PC-3 (cell line): Measurements from ENCODE around the gene PIANP. TPM values are rescaled to one million over a fixed set of nuclear protein-coding genes. Genes with fewer than 3 reads are reported as not detected.

Experiments
- ATAC-seq: fragments of 200-7000 bp; cut with Tn5 transposase; 2 replicates; pipeline ENCODE4 v1.9.1; 2020; ENCODE audit warnings: mild to moderate bottlenecking, moderate library complexity
- BruUV-seq: library from RNA; stranded (reverse); fragments of 400-500 nt; replicated peaks from 2 replicates; lab custom pipeline; 2021; lab: Mats Ljungman, UMichigan
- CTCF ChIA-PET: fragments of 300-600 bp; sonication (Branson Sonifier 250); formaldehyde crosslinking; loops from one replicate; lab custom pipeline; 2022; ENCODE audit warnings: antibody characterized with exemption; lab: Charles Lee
- POLR2A ChIA-PET: fragments of 300-600 bp; sonication (Branson Sonifier 250); formaldehyde crosslinking; loops from one replicate; lab custom pipeline; 2022; ENCODE audit warnings: antibody characterized with exemption; ENCODE audit not compliant: unreplicated experiment; lab: Charles Lee
- DNase-seq: peaks from one replicate; pipeline ENCODE4 v3.0.0-alpha.2; 2015
- H2AFZ ChIP-seq: fragments of 300-600 bp; sonication (generic); 2 replicates; pipeline ENCODE4 v1.6.0; 2016; ENCODE audit warnings: antibody characterized with exemption, low read length
- H3F3A ChIP-seq: fragments of 300-600 bp; sonication (generic); one replicate; pipeline ENCODE4 v1.6.0; 2017; ENCODE audit warnings: antibody characterized with exemption, low read length, control low read depth, mild to moderate bottlenecking; ENCODE audit not compliant: unreplicated experiment
- H3K27ac ChIP-seq: fragments of 300-600 bp; sonication (generic); 2 replicates; pipeline ENCODE4 v1.5.1; 2016; ENCODE audit warnings: mild to moderate bottlenecking, low read length
- H3K27me3 ChIP-seq: fragments of 300-600 bp; sonication (generic); 2 replicates; pipeline ENCODE4 v1.6.1; 2016; ENCODE audit warnings: low read length, mixed read lengths
- H3K36me3 ChIP-seq: fragments of 300-600 bp; sonication (generic); 2 replicates; pipeline ENCODE4 v1.6.1; 2016; ENCODE audit warnings: low read depth, mixed run types, low read length, mixed read lengths
- H3K4me1 ChIP-seq: fragments of 300-600 bp; sonication (generic); 2 replicates; pipeline ENCODE4 v1.5.1; 2016; ENCODE audit warnings: low read length; ENCODE audit not compliant: insufficient read depth
- H3K4me2 ChIP-seq: fragments of 300-600 bp; sonication (generic); 2 replicates; pipeline ENCODE4 v1.6.0; 2016; ENCODE audit warnings: low read length
- H3K4me3 ChIP-seq: fragments of 300-600 bp; sonication (generic); 2 replicates; pipeline ENCODE4 v1.5.1; 2016; ENCODE audit warnings: mild to moderate bottlenecking, low read length, mixed read lengths
- H3K79me2 ChIP-seq: fragments of 300-600 bp; sonication (generic); 2 replicates; pipeline ENCODE4 v1.6.1; 2017; ENCODE audit warnings: low read length, mixed read lengths
- H3K9ac ChIP-seq: fragments of 300-600 bp; sonication (generic); 2 replicates; pipeline ENCODE4 v1.6.0; 2016; ENCODE audit warnings: mild to moderate bottlenecking, low read length
- H3K9me2 ChIP-seq: fragments of 300-600 bp; sonication (generic); replicated peaks from 2 replicates; pipeline ENCODE4 v1.6.1; 2016; ENCODE audit warnings: mixed run types, low read length, mixed read lengths
- H3K9me3 ChIP-seq: fragments of 300-600 bp; sonication (generic); 2 replicates; pipeline ENCODE4 v1.6.1; 2016; ENCODE audit warnings: low read length, mixed read lengths
- H4K20me1 ChIP-seq: fragments of 300-600 bp; sonication (generic); 2 replicates; pipeline ENCODE4 v1.6.1; 2016; ENCODE audit warnings: low read length, mixed read lengths
- CTCF ChIP-seq: fragments of 300-600 bp; sonication (generic); conservative IDR thresholded peaks from 2 replicates; pipeline ENCODE4 v1.5.1; 2017; ENCODE audit warnings: antibody characterized with exemption, low read depth, mild to moderate bottlenecking, low read length
- EZH2 ChIP-seq: fragments of 300-600 bp; sonication (generic); IDR thresholded peaks from one replicate; pipeline ENCODE4 v1.6.1; 2017; ENCODE audit warnings: antibody characterized with exemption, mild to moderate bottlenecking, low read length; ENCODE audit not compliant: unreplicated experiment
- EZH2phosphoT487 ChIP-seq: fragments of 300-600 bp; sonication (generic); IDR thresholded peaks from 2 replicates; pipeline ENCODE4 v1.6.1; 2018; ENCODE audit warnings: mild to moderate bottlenecking, antibody characterized with exemption, low read length, borderline replicate concordance
- intact Hi-C: fragments of 100-400 bp; cut with micrococcal nuclease; formaldehyde crosslinking; loops from 2 replicates; pipeline ENCODE4 v1.9.0; 2023
- total RNA-seq: library from RNA; depleted of rRNA; stranded (reverse); fragments of >200 nt; gene quantifications from 2 replicates; pipeline ENCODE4 v1.2.3, GENCODE V29; 2014

Gene PIANP
- total RNA-seq, 1 experiment from 2014 or later, result not detected

- POLR2A ChIA-PET, result interaction anchor here (0.7 kb wide), 1 partner anchor 22 kb away, joined by 3 read pairs; no protein-coding TSS in a partner anchor
- Histone ChIP-seq H3K79me2 (no peaks in the 10 kb centered on the region), H3F3A (no peaks in the 10 kb centered on the region), H3K27ac (no peak overlapping the region), H2AFZ (no peak overlapping the region), H3K9me2 (no peaks in the 10 kb centered on the region), H3K27me3 (peaks cover 30% of the 10 kb centered on the region), H3K4me2 (no peak overlapping the region), H4K20me1 (no peaks in the 10 kb centered on the region), H3K4me3 (no peak overlapping the region), H3K9me3 (no peaks in the 10 kb centered on the region), H3K4me1 (no peaks in the 10 kb centered on the region), H3K36me3 (no peaks in the 10 kb centered on the region), H3K9ac (no peak overlapping the region)
- intact Hi-C loops, result loop anchor here (5.0 kb wide), 1 partner anchor 80 kb away; no protein-coding TSS in a partner anchor
- no peak for ATAC-seq
- DNase-seq, result no peak
- no TSS peak for BruUV-seq
- CTCF ChIA-PET, result no interaction called here
- no peak for TF ChIP-seq EZH2phosphoT487
- TF ChIP-seq EZH2, result no peak
- TF ChIP-seq CTCF, result no peak
These were observed 3.7 kb downstream of the PIANP start for GRCh38 chr12:6696690-6697583.

- no peaks in the 10 kb centered on the region for H3K9me2 ChIP-seq
- H3K4me3 ChIP-seq, result no peak overlapping the region
- peaks cover 18% of the 10 kb centered on the region for H3K27me3 ChIP-seq
- no peak overlapping the region for H3K27ac ChIP-seq
- CTCF ChIA-PET, result no interaction called here
- H3K9me3 ChIP-seq, result no peaks in the 10 kb centered on the region
- DNase-seq (no peak), ATAC-seq (no peak)
- POLR2A ChIA-PET, result no interaction called here
- intact Hi-C loops, result loop anchor here (5.0 kb wide), 1 partner anchor 78 kb away; no protein-coding TSS in a partner anchor
- no peak overlapping the region for H3K9ac ChIP-seq
- no peak overlapping the region for H2AFZ ChIP-seq
- no peaks in the 10 kb centered on the region for H4K20me1 ChIP-seq
- H3F3A ChIP-seq, result no peaks in the 10 kb centered on the region
- no TSS peak for BruUV-seq
- no peaks in the 10 kb centered on the region for H3K36me3 ChIP-seq
- no peak for TF ChIP-seq CTCF
- no peak for TF ChIP-seq EZH2phosphoT487
- no peak for TF ChIP-seq EZH2
- H3K4me1 ChIP-seq, result no peaks in the 10 kb centered on the region
- peaks cover under 1% of the 10 kb centered on the region; the same call in 1 of the 2 replicates for H3K79me2 ChIP-seq
- no peak overlapping the region for H3K4me2 ChIP-seq
These were observed 5.1 kb downstream of the PIANP start for GRCh38 chr12:6695313-6696045.
